B cell (primary cell): ENCODE results near the gene ZNF831. TPM values are rescaled to one million over a fixed set of nuclear protein-coding genes. Genes with fewer than 3 reads are reported as not detected.

Source experiments
- ATAC-seq: fragments of 200-7000 bp; cut with Tn5 transposase; one replicate; pipeline ENCODE4 v1.10.0; 2021; ENCODE audit warnings: low read depth, mild to moderate bottlenecking, moderate number of reproducible peaks, moderate library complexity
- CTCF ChIA-PET: fragments of 350-600 bp; sonication (Branson Sonifier 250); formaldehyde crosslinking; loops from one replicate; lab custom pipeline; 2021; ENCODE audit warnings: antibody characterized with exemption, inconsistent platforms; lab: Charles Lee
- POLR2A ChIA-PET: fragments of 350-600 bp; sonication (Branson Sonifier 250); formaldehyde crosslinking; loops from one replicate; lab custom pipeline; 2021; ENCODE audit warnings: antibody characterized with exemption; lab: Charles Lee
- DNase-seq: peaks from one replicate; pipeline ENCODE4 v3.0.0; 2013
- H2AFZ ChIP-seq: 2 replicates; pipeline ENCODE4 v1.6.1; 2012; ENCODE audit warnings: mild to moderate bottlenecking, low read depth, low read length; ENCODE audit not compliant: insufficient read depth, poor library complexity, severe bottlenecking
- H3K27ac ChIP-seq, 2 donors: 1 replicate in 1 of 2; 2 replicates in 1 of 2; pipeline ENCODE4 v1.5.1; 2012 to 2013; ENCODE audit warnings: low read length in 2 of 2, mild to moderate bottlenecking in 2 of 2, moderate library complexity in 1 of 2
- H3K27me3 ChIP-seq, 4 experiments: fragments of 200-600 bp in 1 of 4; sonication (generic) in 1 of 4; replicated peaks in 1 of 4; 1 replicate in 2 of 4; 2 replicates in 2 of 4; pipeline versions ENCODE4 v1.6.1 to v1.7.0; 2013 to 2016; ENCODE audit warnings: low read length in 3 of 4, mild to moderate bottlenecking in 2 of 4, mixed read lengths in 1 of 4, moderate library complexity in 1 of 4; ENCODE audit not compliant: insufficient read depth in 4 of 4, control insufficient read depth in 3 of 4; ENCODE audit errors: control extremely low read depth in 1 of 4
- H3K36me3 ChIP-seq, 2 experiments: replicated peaks in 1 of 2; 1 replicate in 1 of 2; 2 replicates in 1 of 2; pipeline versions ENCODE4 v1.6.1 to v1.7.1; 2013; ENCODE audit warnings: low read length in 1 of 2; ENCODE audit not compliant: insufficient read depth in 2 of 2, control insufficient read depth in 1 of 2; ENCODE audit errors: control extremely low read depth in 1 of 2, extremely low read depth in 1 of 2
- H3K4me1 ChIP-seq, 2 donors: fragments of 200-600 bp in 1 of 2; sonication (generic) in 1 of 2; 1 replicate in 1 of 2; 2 replicates in 1 of 2; pipeline versions ENCODE4 v1.5.1 to v1.6.1; 2013 to 2017; ENCODE audit warnings: low read length in 2 of 2; ENCODE audit not compliant: control insufficient read depth in 2 of 2, insufficient read depth in 2 of 2
- H3K4me2 ChIP-seq: replicated peaks from 2 replicates; pipeline ENCODE3; 2012; ENCODE audit warnings: mild to moderate bottlenecking, low read depth, low read length; ENCODE audit not compliant: poor library complexity, severe bottlenecking
- H3K4me3 ChIP-seq, 5 experiments: fragments of 200-600 bp in 1 of 5; sonication (generic) in 1 of 5; 1 replicate in 3 of 5; 2 replicates in 2 of 5; pipeline versions ENCODE4 v1.5.1 to v1.7.0; 2011 to 2016; ENCODE audit warnings: low read length in 4 of 5, mild to moderate bottlenecking in 4 of 5, low read depth in 2 of 5, control low read depth in 1 of 5, moderate library complexity in 1 of 5; ENCODE audit not compliant: insufficient read depth in 1 of 5; ENCODE audit errors: control extremely low read depth in 1 of 5, extremely low read depth in 1 of 5
- H3K79me2 ChIP-seq: fragments of 200-600 bp; sonication (generic); one replicate; pipeline ENCODE4 v1.6.0; 2016; ENCODE audit warnings: low read length; ENCODE audit not compliant: control insufficient read depth, insufficient read depth
- H3K9ac ChIP-seq: fragments of 200-600 bp; sonication (generic); 2 replicates; pipeline ENCODE4 v1.6.1; 2017; ENCODE audit warnings: mild to moderate bottlenecking, low read length, moderate library complexity
- H3K9me3 ChIP-seq, 3 donors: one replicate each; pipeline versions ENCODE4 v1.6.1 to v1.7.1; 2013; ENCODE audit warnings: low read length in 2 of 3; ENCODE audit not compliant: control insufficient read depth in 2 of 3, insufficient read depth in 1 of 3; ENCODE audit errors: control extremely low read depth in 1 of 3
- H4K20me1 ChIP-seq: 2 replicates; pipeline ENCODE4 v1.6.0; 2012; ENCODE audit warnings: mild to moderate bottlenecking, low read length; ENCODE audit not compliant: insufficient read depth, control insufficient read depth, poor library complexity, severe bottlenecking
- H3K27ac Mint-ChIP-seq: one replicate; pipeline ENCODE4 v1.8.0; 2021; ENCODE audit warnings: mixed read lengths
- H3K27me3 Mint-ChIP-seq: one replicate; pipeline ENCODE4 v1.8.0; 2021; ENCODE audit warnings: mixed read lengths
- H3K4me1 Mint-ChIP-seq: one replicate; pipeline ENCODE4 v1.8.0; 2021; ENCODE audit warnings: mixed read lengths
- H3K4me3 Mint-ChIP-seq: one replicate; pipeline ENCODE4 v1.8.0; 2021; ENCODE audit warnings: mixed read lengths
- H3K9me3 Mint-ChIP-seq: one replicate; pipeline ENCODE4 v1.8.0; 2022; ENCODE audit warnings: mixed read lengths; ENCODE audit not compliant: insufficient read depth
- CTCF ChIP-seq: fragments of 200-600 bp; IDR thresholded peaks from one replicate; pipeline ENCODE4 v1.8.0; 2022; ENCODE audit warnings: antibody characterized with exemption, mild to moderate bottlenecking
- EZH2 ChIP-seq: IDR thresholded peaks from 2 replicates; pipeline ENCODE4 v1.6.1; 2012; ENCODE audit warnings: borderline replicate concordance, low read depth, mild to moderate bottlenecking, moderate library complexity, low read length; ENCODE audit not compliant: insufficient read depth, poor library complexity, severe bottlenecking
- WGBS: methylation state at CpG from one replicate; pipeline ENCODE4 v1.1.5; 2013; ENCODE audit warnings: missing lambda C conversion rate; ENCODE audit not compliant: insufficient coverage; 5-methylcytosine and 5-hydroxymethylcytosine counted together
- intact Hi-C: fragments of 100-400 bp; cut with micrococcal nuclease; formaldehyde crosslinking; loops from one replicate; pipeline ENCODE4 v1.10.0; 2022
- polyA plus RNA-seq: library from polyadenylated mRNA; depleted of rRNA; stranded (reverse); fragments of >200 nt; gene quantifications from 2 replicates; pipeline ENCODE4 v1.2.3, GENCODE V29; 2012
- total RNA-seq, 2 donors: library from RNA; stranded (reverse); fragments of 120-200 nt in 1 of 2; gene quantifications; 1 replicate in 1 of 2; 2 replicates in 1 of 2; pipeline versions ENCODE4 v1.2.3 to v1.2.4, GENCODE V29; 2013 to 2022

Gene ZNF831
- total and polyA plus RNA-seq, 2 donors (not counting 1 experiment from before 2014, with no cell fraction given), result 1.7 to 14.1 TPM

- TF ChIP-seq CTCF, result no peak
- no peak for TF ChIP-seq EZH2
- H3K4me1 Mint-ChIP-seq, result peaks cover 17% of the 10 kb centered on the region
- Histone ChIP-seq H3K27me3 (no peaks in the 10 kb centered on the region), H3K79me2 (peaks cover 59% of the 10 kb centered on the region), H3K9ac (no peak overlapping the region), H3K9me3 (peaks cover 0 to 3% (median 0%) of the 10 kb centered on the region in 3 donors), H3K4me3 (no peak overlapping the region), H3K4me1 (peaks cover 13 to 14% of the 10 kb centered on the region in 2 donors), H2AFZ (no peak overlapping the region), H4K20me1 (no peaks in the 10 kb centered on the region), H3K36me3 (peaks cover 3 to 14% of the 10 kb centered on the region in 2 experiments), H3K4me2 (no peak overlapping the region), H3K27ac (no peak overlapping the region)
- H3K9me3 Mint-ChIP-seq, result no peaks in the 10 kb centered on the region
- no peak overlapping the region for H3K27ac Mint-ChIP-seq
- ChIA-PET CTCF (interaction anchor here (1.4 to 1.6 kb wide), 2 partner anchors 49 to 82 kb away, joined by 3 to 5 read pairs; no protein-coding TSS in a partner anchor), POLR2A (no interaction called here)
- ATAC-seq (no peak), DNase-seq (no peak)
- intact Hi-C loops, result no loop called here
- H3K4me3 Mint-ChIP-seq, result no peak overlapping the region
- 93% methylated on average over 3 of the region's 6 CpGs for WGBS
- no peaks in the 10 kb centered on the region for H3K27me3 Mint-ChIP-seq
These were observed 7.1 kb downstream of the ZNF831 start for GRCh38 chr20:59170406-59171349.

- Histone ChIP-seq H3K27ac (no peak overlapping the region), H3K9ac (no peak overlapping the region), H3K36me3 (peaks cover 3 to 19% of the 10 kb centered on the region in 2 experiments), H3K4me3 (no peak overlapping the region), H4K20me1 (no peaks in the 10 kb centered on the region), H2AFZ (no peak overlapping the region), H3K4me2 (no peak overlapping the region), H3K9me3 (peaks cover 0 to 3% (median 0%) of the 10 kb centered on the region in 3 donors), H3K79me2 (peaks cover 50% of the 10 kb centered on the region), H3K4me1 (peaks cover under 1 to 1% of the 10 kb centered on the region in 2 donors), H3K27me3 (no peaks in the 10 kb centered on the region)
- intact Hi-C loops, result no loop called here
- CTCF ChIA-PET, result no interaction called here
- POLR2A ChIA-PET, result no interaction called here
- WGBS, result over 99% methylated on average over 8 of the region's 8 CpGs
- no peak overlapping the region for H3K27ac Mint-ChIP-seq
- DNase-seq (no peak), ATAC-seq (no peak)
- no peak overlapping the region for H3K4me3 Mint-ChIP-seq
- TF ChIP-seq EZH2, result no peak
- TF ChIP-seq CTCF, result no peak
- H3K4me1 Mint-ChIP-seq, result peaks cover 7% of the 10 kb centered on the region
- no peaks in the 10 kb centered on the region for H3K9me3 Mint-ChIP-seq
- no peaks in the 10 kb centered on the region for H3K27me3 Mint-ChIP-seq
These were observed 8.4 kb downstream of the ZNF831 start for GRCh38 chr20:59171986-59172385.
